ENCODE results near the gene RPS21.

DNA sequence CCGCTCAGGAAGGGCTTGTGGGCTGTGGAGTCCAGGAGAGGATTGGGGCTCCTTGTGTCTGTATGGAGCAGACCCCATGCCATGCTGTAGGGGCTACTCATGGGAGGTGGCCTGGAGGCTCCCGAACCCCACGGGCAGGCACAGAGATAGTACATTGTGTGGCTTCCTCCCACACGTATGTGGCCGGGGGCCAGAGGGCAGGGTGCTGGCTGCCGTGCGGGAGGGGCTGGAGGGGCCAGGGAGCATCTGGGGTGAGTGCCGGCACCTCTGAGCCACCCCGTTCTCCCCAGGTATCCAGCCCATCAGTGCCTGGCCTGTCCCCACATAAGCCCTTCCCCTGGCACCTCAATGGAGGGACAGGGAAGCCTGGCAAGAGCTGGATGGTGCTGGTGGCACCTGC is 32.9 kb downstream of the RPS21 start:
- TF ChIP-seq MXI1 (IDR thresholded peaks at IDR 0.05; ENCODE audit: borderline replicate concordance, low read depth, low read length) (no peak), RFX5 (IDR thresholded peaks at IDR 0.05; ENCODE audit: low read depth, low read length) (no peak), SMC3 (IDR thresholded peaks at IDR 0.05; ENCODE audit: low read length) (no peak), GATAD2A (CRISPR knock-in tag; IDR thresholded peaks at IDR 0.05) (no peak)
- TF ChIP-seq, protein P1, sequence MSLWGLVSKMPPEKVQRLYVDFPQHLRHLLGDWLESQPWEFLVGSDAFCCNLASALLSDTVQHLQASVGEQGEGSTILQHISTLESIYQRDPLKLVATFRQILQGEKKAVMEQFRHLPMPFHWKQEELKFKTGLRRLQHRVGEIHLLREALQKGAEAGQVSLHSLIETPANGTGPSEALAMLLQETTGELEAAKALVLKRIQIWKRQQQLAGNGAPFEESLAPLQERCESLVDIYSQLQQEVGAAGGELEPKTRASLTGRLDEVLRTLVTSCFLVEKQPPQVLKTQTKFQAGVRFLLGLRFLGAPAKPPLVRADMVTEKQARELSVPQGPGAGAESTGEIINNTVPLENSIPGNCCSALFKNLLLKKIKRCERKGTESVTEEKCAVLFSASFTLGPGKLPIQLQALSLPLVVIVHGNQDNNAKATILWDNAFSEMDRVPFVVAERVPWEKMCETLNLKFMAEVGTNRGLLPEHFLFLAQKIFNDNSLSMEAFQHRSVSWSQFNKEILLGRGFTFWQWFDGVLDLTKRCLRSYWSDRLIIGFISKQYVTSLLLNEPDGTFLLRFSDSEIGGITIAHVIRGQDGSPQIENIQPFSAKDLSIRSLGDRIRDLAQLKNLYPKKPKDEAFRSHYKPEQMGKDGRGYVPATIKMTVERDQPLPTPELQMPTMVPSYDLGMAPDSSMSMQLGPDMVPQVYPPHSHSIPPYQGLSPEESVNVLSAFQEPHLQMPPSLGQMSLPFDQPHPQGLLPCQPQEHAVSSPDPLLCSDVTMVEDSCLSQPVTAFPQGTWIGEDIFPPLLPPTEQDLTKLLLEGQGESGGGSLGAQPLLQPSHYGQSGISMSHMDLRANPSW (CRISPR knock-in tag; IDR thresholded peaks at IDR 0.05; ENCODE audit: borderline replicate concordance) = no peak

Data from HepG2 (cell line).